ENCODE data around the gene FANCE. TPM values are rescaled to one million over a fixed set of nuclear protein-coding genes. Genes with fewer than 3 reads are reported as not detected.

The FANCE gene
- total and polyA plus RNA-seq, 9 donors: 5.3 to 12.2 (median 9.1) TPM

GRCh38 chr6:35500782-35501181 is 48.6 kb downstream of the FANCE start:
- intact Hi-C loops (cut with DNase I): no loop called here
- WGBS, 3 donors: 83 to 86% (median 85%) methylated on average over 6 of the region's 6 CpGs

GRCh38 chr6:35501784-35502183 is 49.6 kb downstream of the FANCE start:
- Histone ChIP-seq H3K9me3 (no peaks in the 10 kb centered on the region), H3K27ac (no peak overlapping the region), H3K27me3 (no peaks in the 10 kb centered on the region), H3K36me3 (no peaks in the 10 kb centered on the region), H3K4me1 (ENCODE audit: insufficient read depth) (peaks cover 7% of the 10 kb centered on the region), H3K4me3 (no peak overlapping the region)
- no peak for DNase-seq
- TF ChIP-seq EP300 (IDR thresholded peaks at IDR 0.05) (no peak), CTCF (IDR thresholded peaks at IDR 0.05) (no peak), POLR2A (IDR thresholded peaks at IDR 0.05) (no peak)
- WGBS, 3 donors: 69 to 80% (median 74%) methylated on average over 2 of the region's 2 CpGs
- intact Hi-C loops (cut with DNase I): no loop called here

More at GRCh38 chr6:35500782-35501181, 48.6 kb downstream of the FANCE start:
- no peak for DNase-seq
- peaks cover 7% of the 10 kb centered on the region for H3K4me1 ChIP-seq (ENCODE audit: insufficient read depth)
- H3K9me3 ChIP-seq: no peaks in the 10 kb centered on the region
- no peak overlapping the region for H3K27ac ChIP-seq
- TF ChIP-seq POLR2A (IDR thresholded peaks at IDR 0.05): no peak
- no peak for TF ChIP-seq CTCF (IDR thresholded peaks at IDR 0.05)
- no peak for TF ChIP-seq EP300 (IDR thresholded peaks at IDR 0.05)
- no peak overlapping the region for H3K4me3 ChIP-seq
- no peaks in the 10 kb centered on the region for H3K27me3 ChIP-seq
- H3K36me3 ChIP-seq: no peaks in the 10 kb centered on the region

GRCh38 chr6:35503534-35503933 is 51.4 kb downstream of the FANCE start:
- Histone ChIP-seq H3K9me3 (no peaks in the 10 kb centered on the region), H3K36me3 (no peaks in the 10 kb centered on the region), H3K4me3 (no peak overlapping the region), H3K4me1 (ENCODE audit: insufficient read depth) (no peaks in the 10 kb centered on the region), H3K27ac (no peak overlapping the region), H3K27me3 (no peaks in the 10 kb centered on the region)
- DNase-seq: no peak
- intact Hi-C loops (cut with DNase I): no loop called here
- 62 to 73% (median 73%) methylated on average over 15 of the region's 15 CpGs for WGBS, 3 donors
- TF ChIP-seq POLR2A (IDR thresholded peaks at IDR 0.05) (no peak), EP300 (IDR thresholded peaks at IDR 0.05) (no peak), CTCF (IDR thresholded peaks at IDR 0.05) (no peak)

- DNase-seq: no peak
- Histone ChIP-seq H3K36me3 (no peaks in the 10 kb centered on the region), H3K4me1 (ENCODE audit: insufficient read depth) (no peaks in the 10 kb centered on the region), H3K27ac (no peak overlapping the region), H3K27me3 (no peaks in the 10 kb centered on the region), H3K4me3 (no peak overlapping the region), H3K9me3 (no peaks in the 10 kb centered on the region)
- intact Hi-C loops (cut with DNase I): no loop called here
- 14 to 37% (median 17%) methylated on average over 21 of the region's 21 CpGs for WGBS, 3 donors
- no peak for TF ChIP-seq CTCF (IDR thresholded peaks at IDR 0.05)
- TF ChIP-seq POLR2A (IDR thresholded peaks at IDR 0.05): no peak
Measured at GRCh38 chr6:35505999-35506412, 53.9 kb downstream of the FANCE start.
